Uterus (tissue), 4 donors: ENCODE data around the gene MED25. TPM values are rescaled to one million over a fixed set of nuclear protein-coding genes. Genes with fewer than 3 reads are reported as not detected.

Experiments used
- DNase-seq, 2 donors: peaks; one replicate each; pipeline ENCODE4 v3.0.0-alpha.2; 2019 to 2020
- H3K27ac ChIP-seq, 2 donors: fragments of 200-600 bp; sonication (generic); 1 replicate in 1 of 2; 2 replicates in 1 of 2; pipeline ENCODE4 v1.5.1; 2016 to 2018
- H3K27me3 ChIP-seq, 2 donors: fragments of 200-600 bp; sonication (generic); one replicate each; pipeline ENCODE4 v1.5.1; 2018 to 2019; ENCODE audit warnings: control low read depth in 1 of 2
- H3K36me3 ChIP-seq, 2 donors: fragments of 200-600 bp; sonication (generic); one replicate each; pipeline ENCODE4 v1.5.1; 2019; ENCODE audit warnings: control low read depth in 1 of 2
- H3K4me1 ChIP-seq, 2 donors: fragments of 200-600 bp; sonication (generic); one replicate each; pipeline ENCODE4 v1.5.1; 2018 to 2019; ENCODE audit warnings: control low read depth in 1 of 2
- H3K4me3 ChIP-seq, 2 donors: fragments of 200-600 bp; sonication (generic); 1 replicate in 1 of 2; 2 replicates in 1 of 2; pipeline ENCODE4 v1.5.1; 2018 to 2019; ENCODE audit warnings: mild to moderate bottlenecking in 1 of 2
- H3K9me3 ChIP-seq, 2 donors: fragments of 200-600 bp; sonication (generic); one replicate each; pipeline ENCODE4 v1.5.1; 2019; ENCODE audit warnings: control low read depth in 1 of 2
- POLR2A ChIP-seq, 2 donors: fragments of 450-650 bp; IDR thresholded peaks; one replicate each; pipeline ENCODE4 v1.6.1; 2016; ENCODE audit warnings: antibody characterized with exemption in 2 of 2, mild to moderate bottlenecking in 1 of 2, moderate library complexity in 1 of 2
- intact Hi-C: fragments of 100-400 bp; cut with DNase I; formaldehyde crosslinking; loops from one replicate; pipeline ENCODE4 v1.15.1; 2023; ENCODE audit warnings: low total_unique reads
- total RNA-seq, 4 donors: library from RNA; depleted of rRNA in 3 of 4; stranded (reverse); fragments of >200 nt in 3 of 4; gene quantifications; one replicate each; pipeline versions ENCODE4 v1.1.0 to v1.2.4, GENCODE V29; 2014 to 2023
- TF ChIP-seq, protein P1 (sequence below), 4 experiments: fragments of 200-600 bp in 2 of 4; fragments of 450-650 bp in 2 of 4; sonication (generic) in 2 of 4; IDR thresholded peaks; one replicate each; pipeline ENCODE4 v1.5.1; 2016 to 2019; ENCODE audit warnings: antibody characterized with exemption in 4 of 4, mild to moderate bottlenecking in 2 of 4, moderate library complexity in 1 of 4
- donor health status: DM: yes; HTN: yes; CAD: no.

Gene MED25
- total RNA-seq, 4 donors from 2014 or later = 21.1 to 48.1 (median 26.8) TPM

DNA sequence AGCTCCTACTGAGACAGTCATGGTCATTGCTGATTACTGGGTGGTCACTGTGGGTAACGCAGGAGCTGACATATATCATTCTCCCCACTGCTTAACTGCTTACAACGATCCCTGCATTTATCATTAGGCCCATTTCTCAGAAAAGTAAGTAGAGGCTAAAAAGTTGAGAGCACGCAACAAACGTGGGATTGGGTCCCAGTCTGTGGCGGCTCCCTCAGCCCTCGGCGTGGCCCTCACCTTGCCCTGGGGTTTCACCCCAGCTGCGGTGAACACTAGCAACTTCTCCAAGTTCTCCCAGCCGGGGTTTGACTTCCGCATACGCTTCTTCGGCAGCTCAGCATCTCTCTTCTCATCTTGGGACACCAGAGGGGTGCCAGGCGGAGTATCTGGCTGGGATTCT is 46.8 kb downstream of the MED25 start:
- Histone ChIP-seq H3K4me1 (peaks cover 0 to 25% of the 10 kb centered on the region in 2 donors), H3K27me3 (no peaks in the 10 kb centered on the region), H3K4me3 (no peak overlapping the region), H3K27ac (no peak overlapping the region), H3K9me3 (no peaks in the 10 kb centered on the region), H3K36me3 (no peaks in the 10 kb centered on the region)
- TF ChIP-seq, protein P1, sequence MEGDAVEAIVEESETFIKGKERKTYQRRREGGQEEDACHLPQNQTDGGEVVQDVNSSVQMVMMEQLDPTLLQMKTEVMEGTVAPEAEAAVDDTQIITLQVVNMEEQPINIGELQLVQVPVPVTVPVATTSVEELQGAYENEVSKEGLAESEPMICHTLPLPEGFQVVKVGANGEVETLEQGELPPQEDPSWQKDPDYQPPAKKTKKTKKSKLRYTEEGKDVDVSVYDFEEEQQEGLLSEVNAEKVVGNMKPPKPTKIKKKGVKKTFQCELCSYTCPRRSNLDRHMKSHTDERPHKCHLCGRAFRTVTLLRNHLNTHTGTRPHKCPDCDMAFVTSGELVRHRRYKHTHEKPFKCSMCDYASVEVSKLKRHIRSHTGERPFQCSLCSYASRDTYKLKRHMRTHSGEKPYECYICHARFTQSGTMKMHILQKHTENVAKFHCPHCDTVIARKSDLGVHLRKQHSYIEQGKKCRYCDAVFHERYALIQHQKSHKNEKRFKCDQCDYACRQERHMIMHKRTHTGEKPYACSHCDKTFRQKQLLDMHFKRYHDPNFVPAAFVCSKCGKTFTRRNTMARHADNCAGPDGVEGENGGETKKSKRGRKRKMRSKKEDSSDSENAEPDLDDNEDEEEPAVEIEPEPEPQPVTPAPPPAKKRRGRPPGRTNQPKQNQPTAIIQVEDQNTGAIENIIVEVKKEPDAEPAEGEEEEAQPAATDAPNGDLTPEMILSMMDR (IDR thresholded peaks at IDR 0.05) = no peak
- DNase-seq = no peak
- intact Hi-C loops = no loop called here

DNA sequence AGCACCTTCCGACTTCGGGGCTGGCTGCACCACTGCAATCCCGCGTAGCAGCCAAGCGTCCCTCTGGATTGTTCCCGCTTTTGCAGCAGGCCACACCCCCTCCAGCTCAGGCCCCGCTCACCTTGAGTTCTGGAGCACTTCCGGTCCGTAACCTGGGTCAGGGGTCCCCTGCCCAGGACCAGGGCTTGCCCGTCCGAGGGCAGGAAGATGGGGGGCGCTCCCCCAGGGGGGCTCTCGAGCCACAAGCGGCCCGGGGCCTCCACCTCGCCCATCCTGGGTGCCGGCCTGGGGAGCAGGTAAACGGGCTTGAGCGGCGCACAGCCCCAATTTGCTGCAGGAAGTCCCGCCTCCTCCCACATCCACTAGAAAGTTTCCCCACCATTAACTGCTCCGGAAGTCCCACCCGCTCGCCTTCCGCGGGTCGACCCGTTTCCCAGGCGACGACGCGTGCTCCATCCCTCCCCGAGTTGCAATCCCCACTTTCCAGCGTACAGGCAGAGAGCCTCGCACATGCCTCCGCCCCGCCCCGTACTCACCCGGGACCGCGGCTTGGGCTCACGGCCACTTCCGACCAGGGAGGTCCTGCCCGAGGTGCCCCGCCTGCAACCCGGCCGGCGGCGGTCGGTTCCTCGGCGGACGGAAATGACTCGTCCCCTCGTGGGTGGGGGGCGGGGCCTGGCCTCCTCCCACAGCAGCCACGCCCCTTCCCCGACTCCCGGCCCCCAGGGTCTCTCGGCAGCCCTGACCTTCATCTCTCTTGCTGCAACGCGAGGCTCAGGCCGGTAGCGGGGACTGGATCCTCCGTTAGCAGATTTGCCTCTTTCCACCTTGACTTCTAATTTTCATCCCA is 49.1 kb downstream of the MED25 start, which contains the start of gene PNKP:
Gene PNKP (minus strand): TSS at position 644 of the 850 bp plus-strand sequence. CDS start 372 bp downstream, at position 272.
- DNase-seq = peak; percentile 92
- intact Hi-C loops = no loop called here
- H3K27me3 ChIP-seq = no peaks in the 10 kb centered on the region
- peak within 1 kb of the TSS; percentile 88 to 93 for H3K27ac ChIP-seq
- TF ChIP-seq, protein P1 (IDR thresholded peaks at IDR 0.05) = no peak
- TF ChIP-seq POLR2A (IDR thresholded peaks at IDR 0.05) = peak; percentile 33 to 76
- no peaks in the 10 kb centered on the region for H3K9me3 ChIP-seq
- H3K4me3 ChIP-seq = peak within 1 kb of the TSS; percentile 55 to 91
- peaks cover 0 to 31% of the 10 kb centered on the region in 2 donors for H3K4me1 ChIP-seq
- H3K36me3 ChIP-seq = no peaks in the 10 kb centered on the region

DNA sequence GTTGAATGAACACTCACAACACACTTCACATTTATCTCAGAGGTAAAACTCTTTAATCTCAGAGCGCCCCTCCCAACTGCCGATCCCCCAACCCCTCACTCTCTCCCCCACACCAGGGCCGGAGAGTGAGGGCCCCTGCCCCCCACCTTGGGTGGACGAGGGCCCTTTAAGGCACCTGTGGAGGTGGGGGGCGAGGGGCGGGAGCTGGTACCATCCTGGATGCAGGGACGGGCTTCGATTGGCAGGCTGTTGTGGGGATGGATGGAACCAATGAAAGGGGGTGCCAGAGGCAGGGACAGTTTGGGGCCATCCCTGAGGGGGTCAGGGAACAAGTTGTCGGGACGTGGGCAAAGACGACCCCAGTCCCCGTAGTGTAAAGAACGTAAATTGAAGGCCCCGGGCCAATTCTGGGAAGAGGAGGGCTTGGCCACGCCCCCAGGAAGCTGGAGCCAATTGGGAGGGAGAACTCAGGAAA is 51.0 kb downstream of the MED25 start:
- no peaks in the 10 kb centered on the region for H3K9me3 ChIP-seq
- H3K27me3 ChIP-seq = no peaks in the 10 kb centered on the region
- peak overlapping the region; percentile 88 to 93 for H3K27ac ChIP-seq
- no peak for DNase-seq
- peak in 1 of 2 donors; percentile 43 for TF ChIP-seq POLR2A (IDR thresholded peaks at IDR 0.05)
- TF ChIP-seq, protein P1 (IDR thresholded peaks at IDR 0.05) = no peak
- H3K4me3 ChIP-seq = peak overlapping the region; percentile 28 to 38
- intact Hi-C loops = no loop called here
- peaks cover 0 to 31% of the 10 kb centered on the region in 2 donors for H3K4me1 ChIP-seq
- H3K36me3 ChIP-seq = no peaks in the 10 kb centered on the region

DNA sequence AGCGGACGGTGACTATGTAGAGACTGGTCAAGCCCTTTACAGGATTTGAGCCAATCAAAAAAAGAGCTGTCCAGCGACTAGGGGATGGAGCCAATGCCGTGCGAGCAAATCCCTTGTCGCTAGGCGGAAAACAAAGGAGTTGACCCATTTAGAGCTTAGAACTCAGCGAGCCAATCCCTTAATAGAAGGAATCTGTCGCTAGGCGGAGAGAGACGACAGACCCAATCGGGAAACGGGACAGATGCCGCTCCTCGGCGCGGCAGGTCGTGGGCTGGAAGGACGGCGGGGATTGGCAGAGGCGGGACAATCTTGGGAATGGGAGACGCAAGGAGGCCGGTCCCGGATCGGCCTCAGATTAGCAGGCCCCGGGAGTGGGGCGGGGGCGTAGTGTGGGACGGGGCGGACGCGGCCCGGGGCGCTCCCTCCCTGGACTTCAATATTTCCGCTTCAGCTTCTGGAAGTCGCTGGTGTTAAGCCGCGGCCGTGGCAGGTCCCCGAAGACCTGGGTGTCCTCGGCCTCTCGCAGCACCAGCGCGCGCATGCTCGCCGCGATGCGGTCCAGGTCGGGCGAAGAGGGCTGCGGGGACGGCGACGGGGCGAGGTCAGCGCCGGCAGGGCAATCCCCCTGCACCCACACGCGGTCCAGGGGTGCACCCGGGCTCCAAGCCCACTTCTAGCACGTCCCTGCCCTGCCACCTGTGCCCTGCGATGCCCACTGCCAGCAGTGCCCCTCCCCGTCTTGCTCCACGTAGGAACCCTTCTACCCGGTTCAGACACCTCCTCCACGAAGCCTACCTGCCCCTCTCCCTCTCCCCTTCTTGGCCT is 51.6 kb downstream of the MED25 start:
- no peaks in the 10 kb centered on the region for H3K9me3 ChIP-seq
- H3K4me1 ChIP-seq = peaks cover 0 to 31% of the 10 kb centered on the region in 2 donors
- peak overlapping the region; percentile 38 to 48 for H3K4me3 ChIP-seq
- peak; percentile 97 to 98 for DNase-seq
- peak; percentile 79 to 85 for TF ChIP-seq POLR2A (IDR thresholded peaks at IDR 0.05)
- TF ChIP-seq, protein P1 (IDR thresholded peaks at IDR 0.05) = peak in 3 of 4 experiments; percentile 11 to 44 (median 13)
- no peaks in the 10 kb centered on the region for H3K27me3 ChIP-seq
- H3K27ac ChIP-seq = peak overlapping the region; percentile 88 to 93
- intact Hi-C loops = no loop called here
- no peaks in the 10 kb centered on the region for H3K36me3 ChIP-seq
